ENCODE results near the gene PTPRN2. TPM values are rescaled to one million over a fixed set of nuclear protein-coding genes. Genes with fewer than 3 reads are reported as not detected.

PTPRN2 gene
- polyA plus RNA-seq, 1 donor, result 1.7 TPM

DNA sequence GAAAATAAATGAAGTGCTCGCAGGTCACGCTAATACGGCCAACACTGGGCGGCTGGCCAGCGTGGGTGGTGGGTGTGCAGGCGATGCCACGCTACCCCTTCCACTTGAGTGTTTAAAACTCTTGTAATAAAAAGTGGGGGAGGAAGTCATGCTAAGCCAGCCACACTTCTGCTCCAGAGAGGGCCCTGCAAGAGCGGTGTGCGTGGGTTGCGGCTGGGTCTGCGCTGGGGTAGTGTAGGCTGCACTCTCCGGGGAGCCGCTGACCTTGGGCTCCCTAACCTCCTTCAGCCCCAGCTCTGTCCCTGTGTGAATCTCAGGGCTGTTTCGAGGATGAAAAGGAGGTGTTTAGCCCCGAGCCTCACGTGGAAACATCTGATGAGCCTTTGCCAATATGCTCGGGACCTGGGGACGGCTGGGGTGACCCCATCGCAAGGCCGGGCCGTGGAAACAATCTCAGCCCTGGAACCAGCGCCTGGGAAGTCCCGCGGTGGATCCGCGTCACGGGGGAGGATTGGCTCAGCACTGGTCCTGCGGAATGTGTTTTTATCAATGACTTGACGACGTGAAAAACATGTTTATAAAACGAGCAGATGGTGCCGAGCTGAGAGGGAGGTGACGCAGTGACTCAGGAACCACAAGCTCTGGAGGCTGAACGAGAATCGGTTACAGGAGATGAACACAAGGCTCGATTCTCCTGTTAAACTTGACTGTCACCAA lies 972.4 kb downstream of the PTPRN2 start:
- DNase-seq (ENCODE audit: low read depth), result no peak

- no peak for DNase-seq (ENCODE audit: low read depth)
These were observed 973.1 kb downstream of the PTPRN2 start for GRCh38 chr7:157614457-157615020.

DNA sequence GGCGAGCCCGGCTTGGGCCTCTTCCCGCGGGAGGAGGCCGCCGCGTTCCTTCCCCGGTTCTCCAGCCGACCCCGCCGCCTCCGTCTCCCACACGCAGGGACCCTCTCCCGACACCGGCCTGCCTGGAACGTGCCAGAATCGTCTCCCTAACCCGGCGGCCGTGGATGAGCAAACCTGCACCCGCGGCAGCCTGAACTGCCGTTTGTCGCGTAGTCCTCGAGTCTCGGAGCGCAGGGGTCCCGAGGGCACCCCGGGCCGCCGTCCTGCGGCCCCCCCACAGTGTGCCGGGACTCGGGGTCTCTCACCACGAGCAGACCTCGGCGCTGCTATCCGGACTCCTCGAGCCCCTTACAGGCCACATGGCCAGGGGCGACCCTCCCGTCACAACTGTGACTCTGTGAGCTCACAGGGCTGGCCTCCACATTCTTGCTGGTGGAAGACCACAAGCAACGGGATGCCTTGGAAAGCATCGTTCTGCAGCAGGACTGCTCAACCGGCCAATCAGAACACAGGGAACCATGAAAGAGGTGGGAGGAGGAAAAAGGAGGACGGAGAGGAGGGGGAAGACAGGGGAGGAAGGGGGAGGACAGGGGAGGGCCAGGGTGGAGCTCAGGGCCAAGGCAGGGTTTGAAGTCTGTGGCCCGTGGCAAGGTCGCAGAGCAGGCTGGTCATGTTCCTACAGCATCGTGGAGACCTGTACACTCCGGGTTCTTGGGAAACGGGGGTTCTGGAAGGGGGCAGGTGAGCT lies 973.9 kb downstream of the PTPRN2 start:
- no peak for DNase-seq (ENCODE audit: low read depth)

DNA sequence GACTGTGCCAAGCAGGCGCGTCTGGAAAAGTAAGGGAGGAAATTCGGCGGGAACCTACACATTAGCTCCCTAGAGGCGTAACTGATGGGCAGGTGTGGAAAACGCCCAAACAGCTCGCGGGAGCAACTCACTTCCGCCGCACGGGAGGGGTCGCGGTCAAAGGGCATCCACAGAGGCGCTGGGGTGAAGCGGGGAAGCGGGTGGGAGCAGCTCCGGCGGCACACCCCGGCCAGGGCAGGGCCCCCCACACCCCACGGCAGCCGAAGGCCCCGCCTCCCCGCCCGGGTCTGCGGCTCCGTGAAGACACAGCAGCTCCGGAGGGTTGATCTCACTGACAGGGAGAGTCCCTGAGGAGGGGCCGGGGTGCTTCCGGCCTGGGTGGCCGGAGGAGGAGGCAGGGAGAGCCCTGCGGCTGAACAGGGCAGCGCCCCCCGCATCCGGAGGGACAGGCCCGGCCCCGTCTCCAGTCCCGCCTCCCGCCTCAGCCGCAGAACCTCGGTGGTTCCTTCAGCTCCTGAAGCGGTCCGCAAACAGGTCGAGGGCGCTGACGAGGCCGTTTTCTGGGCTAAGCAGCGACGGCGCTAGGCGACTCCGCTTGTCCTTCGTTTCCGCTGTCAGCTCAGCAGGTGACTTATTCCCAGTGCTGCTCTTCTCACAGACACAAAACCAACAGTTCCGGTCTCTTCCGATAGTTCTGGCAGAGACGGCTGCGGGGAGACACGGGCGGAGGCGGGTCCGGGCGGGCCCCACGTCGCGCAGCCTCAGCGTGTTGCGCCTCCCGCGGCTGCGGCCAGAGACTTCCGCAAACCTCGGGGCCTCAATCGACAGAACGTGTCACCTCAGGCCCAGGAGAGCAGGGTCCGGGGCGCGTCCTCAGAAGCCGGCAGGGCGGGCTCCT lies 974.7 kb downstream of the PTPRN2 start:
- no peak for DNase-seq (ENCODE audit: low read depth)

DNA sequence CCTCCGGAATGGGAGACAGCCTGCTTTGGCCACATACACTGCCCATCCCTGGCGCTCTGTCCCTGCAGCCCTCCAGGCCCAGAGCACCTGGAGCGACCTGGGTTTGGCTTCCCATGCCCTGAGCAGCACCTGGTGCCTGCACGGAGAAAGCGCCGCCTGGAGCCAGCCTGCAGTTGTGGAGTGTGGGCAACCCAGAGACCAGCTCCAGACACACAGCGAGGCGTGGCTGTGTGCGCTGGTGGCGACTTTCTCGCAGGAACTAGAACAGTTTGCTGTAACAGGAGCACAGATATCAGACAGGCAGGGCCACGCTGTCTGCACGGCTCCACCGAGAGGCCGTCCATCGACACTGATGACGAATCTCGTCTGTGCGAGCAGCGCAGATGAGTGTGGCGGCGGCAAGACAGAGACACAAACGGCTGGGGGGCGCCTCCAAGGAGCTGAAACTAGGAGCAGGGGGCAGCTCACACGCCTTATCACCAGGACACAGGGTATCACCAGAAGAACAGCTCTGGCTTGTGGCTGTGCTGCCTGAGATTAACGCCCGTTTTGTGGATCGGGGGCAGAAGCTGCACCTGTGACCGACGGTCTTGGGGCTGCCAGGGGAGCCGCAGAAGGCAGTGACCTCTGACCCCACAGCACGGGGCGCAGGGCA lies 975.5 kb downstream of the PTPRN2 start:
- no peak for DNase-seq (ENCODE audit: low read depth)

GRCh38 chr7:157611341-157611740 lies 976.3 kb downstream of the PTPRN2 start:
- DNase-seq (ENCODE audit: low read depth), result no peak

DNA sequence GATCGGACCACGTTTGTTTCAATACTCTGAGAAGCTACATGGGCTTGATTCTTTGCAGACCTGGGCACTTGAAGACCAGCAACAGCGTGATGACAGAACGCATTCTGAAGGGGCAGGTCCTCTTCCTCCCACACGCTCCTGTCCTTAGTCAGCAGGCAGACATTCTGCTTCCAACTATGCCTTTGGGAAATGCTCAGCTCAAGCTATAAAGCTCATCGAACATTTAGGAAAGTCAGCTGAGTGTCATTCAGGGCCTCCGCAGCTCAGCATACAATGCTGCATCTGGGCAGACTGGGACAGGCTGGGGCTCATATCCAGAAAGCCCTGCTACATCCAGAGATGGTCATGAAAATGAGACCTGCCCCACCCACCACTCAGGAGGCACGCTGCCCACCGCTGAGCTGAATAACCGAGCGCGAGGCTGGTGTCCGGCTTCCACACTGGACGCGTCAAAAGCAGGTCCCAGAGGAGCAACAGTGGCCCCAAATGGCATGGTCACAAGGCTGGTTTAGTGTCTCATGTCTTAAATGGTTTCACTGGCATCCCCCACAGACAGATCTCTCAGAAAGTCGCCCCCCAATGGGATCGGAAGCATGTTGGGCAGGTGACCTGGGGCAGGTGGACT lies 976.8 kb downstream of the PTPRN2 start:
- DNase-seq (ENCODE audit: low read depth), result no peak

GRCh38 chr7:157609932-157610640 lies 977.5 kb downstream of the PTPRN2 start:
- no peak for DNase-seq (ENCODE audit: low read depth)

GRCh38 chr7:157609516-157609915 lies 978.1 kb downstream of the PTPRN2 start:
- DNase-seq (ENCODE audit: low read depth), result no peak

DNA sequence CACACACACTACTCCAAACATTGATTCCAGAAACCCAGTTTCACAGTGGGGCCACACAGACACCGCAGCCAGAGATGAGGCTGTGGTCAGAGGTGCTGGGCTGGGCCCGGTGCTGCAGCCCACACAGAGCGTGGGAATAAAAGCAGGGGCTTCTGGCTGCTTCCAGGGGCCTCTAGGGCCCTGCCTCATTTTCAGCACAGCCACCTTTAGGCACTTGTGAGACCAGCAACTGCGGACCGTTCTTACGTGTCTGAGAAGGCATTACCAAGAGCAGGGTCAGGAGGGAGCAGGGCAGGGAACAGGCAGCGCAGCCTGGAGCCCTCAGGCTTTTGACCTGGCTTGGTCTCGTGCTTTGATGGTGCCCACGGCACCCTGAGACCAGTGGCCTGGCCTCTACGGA lies 980.4 kb downstream of the PTPRN2 start:
- DNase-seq (ENCODE audit: low read depth), result no peak

DNA sequence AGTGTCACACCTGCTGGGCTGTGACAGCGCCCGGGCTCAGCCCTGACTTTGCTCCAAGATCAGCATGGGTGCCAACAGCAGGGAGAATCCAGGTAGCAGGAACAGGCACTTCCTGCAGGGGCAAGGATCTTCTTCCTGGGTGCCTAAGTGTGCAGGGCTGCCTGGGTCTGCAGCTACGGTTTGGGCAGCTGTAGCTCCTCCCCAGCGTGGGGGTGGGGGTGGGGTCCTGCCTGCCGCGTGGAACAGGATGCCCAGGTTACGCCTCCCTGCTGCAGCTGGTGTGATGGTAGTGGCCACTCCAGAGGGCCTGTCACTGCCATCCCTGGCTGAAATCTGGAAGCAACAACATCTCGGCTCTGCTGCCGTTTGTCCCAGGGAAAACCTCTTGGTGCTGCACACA lies 981.5 kb downstream of the PTPRN2 start:
- no peak for DNase-seq (ENCODE audit: low read depth)

DNA sequence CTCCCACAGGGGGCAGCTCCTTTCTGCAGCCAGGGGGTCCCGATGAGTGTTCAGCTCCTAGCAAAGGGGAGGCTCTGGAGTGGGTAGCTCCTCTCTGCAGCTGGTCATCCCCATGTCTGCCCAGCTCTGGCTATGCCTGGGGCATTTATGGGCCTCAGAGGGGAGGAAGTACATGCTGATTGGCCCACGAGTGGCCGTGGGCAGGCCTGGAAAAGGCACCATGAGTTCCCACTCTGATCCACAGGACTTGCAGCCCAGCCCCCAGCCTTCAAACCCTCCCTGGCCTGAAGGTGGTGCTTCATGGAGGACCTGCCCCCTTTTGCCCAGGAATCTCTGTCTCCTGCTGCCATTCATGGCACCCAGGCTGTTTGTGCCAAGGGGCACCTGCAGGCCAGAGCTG lies 982.0 kb downstream of the PTPRN2 start:
- DNase-seq (ENCODE audit: low read depth), result no peak

DNA sequence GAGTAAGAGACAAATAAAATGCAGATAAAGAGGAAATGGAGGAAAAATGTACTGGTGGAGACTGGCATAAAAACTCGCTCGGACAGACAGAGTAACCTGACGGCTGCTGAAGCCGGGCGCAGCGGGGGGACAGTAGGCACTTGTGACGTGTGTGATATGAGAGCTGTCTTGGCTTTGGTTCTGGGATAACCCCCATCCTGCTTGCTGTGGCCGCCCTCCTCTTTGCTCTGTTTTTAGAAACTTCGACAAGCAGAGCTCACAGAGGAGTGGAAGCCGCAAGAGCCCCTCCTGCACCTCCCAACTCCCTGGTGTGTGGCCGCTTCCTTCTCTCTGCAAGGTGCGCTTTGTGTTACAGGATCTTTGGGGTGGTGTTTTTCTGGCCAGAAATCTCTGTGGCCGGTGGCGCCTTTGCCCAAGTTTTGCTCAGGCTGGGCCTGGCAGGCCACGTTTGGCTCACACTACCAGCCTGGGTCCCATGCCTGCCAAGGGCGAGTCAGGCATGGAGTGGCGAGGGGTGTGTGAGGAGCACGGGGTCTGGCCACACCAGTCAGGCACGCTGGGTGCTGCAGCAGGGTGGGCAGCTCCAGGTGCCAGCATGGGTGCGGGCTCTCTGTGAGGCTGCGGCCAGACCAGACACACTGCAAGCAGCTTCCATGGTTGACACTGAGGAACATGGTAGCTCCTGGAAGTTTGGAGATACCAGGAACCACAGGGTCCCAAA lies 982.8 kb downstream of the PTPRN2 start:
- DNase-seq (ENCODE audit: low read depth), result no peak

- no peak for DNase-seq (ENCODE audit: low read depth)
These were observed 983.9 kb downstream of the PTPRN2 start for GRCh38 chr7:157603716-157604115.

DNA sequence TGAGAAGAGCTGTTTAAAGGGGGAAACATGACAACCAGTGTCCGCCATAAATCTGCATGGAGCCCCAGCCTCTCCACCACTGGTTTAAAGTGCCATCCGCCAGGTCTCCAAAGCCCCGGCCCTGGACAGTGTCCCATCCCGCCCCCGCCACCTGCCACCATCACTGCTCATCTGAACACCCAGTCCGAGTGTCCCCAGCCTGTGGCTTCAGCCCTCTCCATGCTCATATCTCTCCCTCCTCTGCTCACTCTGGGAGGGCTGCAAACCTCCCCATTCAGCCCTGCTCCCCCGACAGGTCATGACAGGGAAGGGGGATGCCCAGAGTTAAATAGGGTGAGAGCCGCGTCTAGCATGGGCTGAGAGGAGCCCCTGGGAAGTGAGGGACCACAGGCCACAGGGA lies 984.6 kb downstream of the PTPRN2 start:
- no peak for DNase-seq (ENCODE audit: low read depth)

DNA sequence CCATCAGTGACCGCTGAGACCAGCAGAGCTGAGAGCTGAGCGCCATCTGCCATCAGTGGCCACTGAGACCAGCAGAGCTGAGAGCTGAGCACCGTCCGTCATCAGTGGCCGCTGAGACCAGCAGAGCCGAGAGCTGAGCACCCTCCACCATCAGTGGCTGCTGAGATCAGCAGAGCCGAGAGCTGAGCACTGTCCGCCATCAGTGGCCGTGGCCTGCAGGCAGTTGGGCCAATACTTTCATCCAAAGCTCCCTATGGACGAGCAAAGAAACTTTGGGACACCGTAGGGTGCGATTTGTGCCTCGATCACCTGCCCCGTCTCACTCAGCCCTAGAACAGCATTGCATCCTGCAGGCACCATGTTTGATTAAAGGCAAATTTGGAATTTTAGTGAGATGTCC lies 985.0 kb downstream of the PTPRN2 start:
- DNase-seq (ENCODE audit: low read depth), result no peak

DNA sequence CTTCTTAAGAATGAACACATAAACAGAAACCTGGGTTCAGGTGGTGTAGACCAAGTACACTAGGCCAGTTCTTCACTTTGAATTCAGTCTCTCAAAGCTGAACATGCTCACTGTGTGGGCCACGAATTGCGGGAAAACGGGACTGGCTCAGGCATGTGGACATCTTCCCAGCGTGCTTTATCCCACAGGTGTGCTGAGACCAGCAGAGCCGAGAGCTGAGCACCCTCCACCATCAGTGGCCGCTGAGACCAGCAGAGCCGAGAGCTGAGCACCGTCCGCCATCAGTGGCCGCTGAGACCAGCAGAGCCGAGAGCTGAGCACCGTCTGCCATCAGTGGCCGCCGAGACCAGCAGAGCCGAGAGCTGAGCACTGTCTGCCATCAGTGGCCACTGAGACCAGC lies 985.5 kb downstream of the PTPRN2 start:
- no peak for DNase-seq (ENCODE audit: low read depth)

GRCh38 chr7:157601530-157601929 lies 986.1 kb downstream of the PTPRN2 start:
- DNase-seq (ENCODE audit: low read depth), result no peak

- no peak for DNase-seq (ENCODE audit: low read depth)
These were observed 988.1 kb downstream of the PTPRN2 start for GRCh38 chr7:157599491-157599890.

GRCh38 chr7:157597562-157597961 lies 990.1 kb downstream of the PTPRN2 start:
- no peak for DNase-seq (ENCODE audit: low read depth)
